ENCODE data around the gene ANKRD9.

DNA sequence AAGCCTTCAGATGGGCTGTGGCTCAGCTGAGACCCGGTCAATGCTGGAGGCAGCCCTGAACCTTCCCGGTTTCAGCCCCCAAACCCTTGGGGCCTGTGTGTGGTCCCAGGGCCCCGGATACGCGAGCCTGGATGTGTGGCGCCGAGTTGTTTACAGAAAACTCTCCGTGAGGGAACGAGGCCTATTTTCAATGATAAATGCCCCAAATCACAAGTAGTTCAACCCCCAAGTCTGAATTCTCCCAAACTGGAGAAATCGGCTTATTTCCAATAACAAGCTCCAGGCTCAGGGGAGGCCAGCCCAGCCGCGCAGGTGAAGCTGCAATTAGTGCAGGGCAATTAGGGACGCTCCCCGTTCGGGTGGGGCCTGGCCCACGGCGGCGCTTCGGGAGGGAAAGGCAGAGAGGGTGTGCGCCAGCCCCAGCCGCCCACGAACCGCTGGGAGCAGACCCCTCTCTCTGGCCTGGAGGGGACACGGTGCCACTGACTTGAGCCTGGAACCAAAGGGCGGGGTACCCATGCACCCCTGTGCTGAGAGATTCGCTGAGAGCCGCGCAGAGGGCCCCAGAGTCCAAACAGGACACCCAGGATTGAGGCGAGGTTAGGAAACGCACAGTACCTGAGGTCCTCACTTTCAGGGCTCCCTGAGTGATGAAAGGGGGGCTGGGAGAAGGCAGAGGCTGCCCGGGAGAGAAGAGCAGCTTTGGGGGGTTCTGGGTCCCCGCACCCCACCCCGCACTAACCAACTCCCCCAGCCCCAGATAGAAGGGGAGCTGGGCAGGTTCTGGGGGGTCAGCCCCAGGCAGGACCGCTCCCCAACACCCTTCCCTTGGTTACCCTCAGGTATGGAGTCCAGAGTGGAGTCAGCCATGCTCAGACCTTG, 14.2 kb upstream of the ANKRD9 start:
- TF ChIP-seq, protein P1, sequence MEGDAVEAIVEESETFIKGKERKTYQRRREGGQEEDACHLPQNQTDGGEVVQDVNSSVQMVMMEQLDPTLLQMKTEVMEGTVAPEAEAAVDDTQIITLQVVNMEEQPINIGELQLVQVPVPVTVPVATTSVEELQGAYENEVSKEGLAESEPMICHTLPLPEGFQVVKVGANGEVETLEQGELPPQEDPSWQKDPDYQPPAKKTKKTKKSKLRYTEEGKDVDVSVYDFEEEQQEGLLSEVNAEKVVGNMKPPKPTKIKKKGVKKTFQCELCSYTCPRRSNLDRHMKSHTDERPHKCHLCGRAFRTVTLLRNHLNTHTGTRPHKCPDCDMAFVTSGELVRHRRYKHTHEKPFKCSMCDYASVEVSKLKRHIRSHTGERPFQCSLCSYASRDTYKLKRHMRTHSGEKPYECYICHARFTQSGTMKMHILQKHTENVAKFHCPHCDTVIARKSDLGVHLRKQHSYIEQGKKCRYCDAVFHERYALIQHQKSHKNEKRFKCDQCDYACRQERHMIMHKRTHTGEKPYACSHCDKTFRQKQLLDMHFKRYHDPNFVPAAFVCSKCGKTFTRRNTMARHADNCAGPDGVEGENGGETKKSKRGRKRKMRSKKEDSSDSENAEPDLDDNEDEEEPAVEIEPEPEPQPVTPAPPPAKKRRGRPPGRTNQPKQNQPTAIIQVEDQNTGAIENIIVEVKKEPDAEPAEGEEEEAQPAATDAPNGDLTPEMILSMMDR (IDR thresholded peaks at IDR 0.05): no peak
- peak in 2 of 3 donors; percentile 48 to 61 for TF ChIP-seq POLR2AphosphoS5 (IDR thresholded peaks at IDR 0.05)
- peak; percentile 43 for TF ChIP-seq POLR2A (IDR thresholded peaks at IDR 0.05)
- TF ChIP-seq EP300 (IDR thresholded peaks at IDR 0.05; ENCODE audit: low read depth): no peak

All from transverse colon (tissue), 4 donors.